Activated CD8-positive, alpha-beta T cell treated with anti-CD3 and anti-CD28 coated beads, Interleukin-2, amount 10 ng/mL, durations not matched to agents 7 days and 5 days (primary cell): Measurements from ENCODE around the gene PCNP. TPM values are rescaled to one million over a fixed set of nuclear protein-coding genes. Genes with fewer than 3 reads are reported as not detected.
"Not testable (repeated sequence)": the region's sequence is repeated elsewhere in the genome, so short reads cannot be mapped to it uniquely, and the experiment has no call there.

Experiments used
- ATAC-seq: fragments of 150-1000 bp; cut with Tn5 transposase; one replicate; pipeline ENCODE4 v1.10.0; 2021; ENCODE audit warnings: moderate library complexity
- CTCF ChIA-PET: fragments of 350-600 bp; sonication (Branson Sonifier 250); formaldehyde crosslinking; loops from one replicate; lab custom pipeline; 2021; ENCODE audit warnings: antibody characterized with exemption; lab: Charles Lee
- POLR2A ChIA-PET: fragments of 350-600 bp; sonication (Branson Sonifier 250); formaldehyde crosslinking; loops from one replicate; lab custom pipeline; 2021; ENCODE audit warnings: antibody characterized with exemption; lab: Charles Lee
- DNase-seq: peaks from one replicate; pipeline ENCODE4 v3.0.0-alpha.2; 2020
- H3K27ac Mint-ChIP-seq: one replicate; pipeline ENCODE4 v1.8.0; 2021; ENCODE audit warnings: mild to moderate bottlenecking, mixed read lengths
- H3K27me3 Mint-ChIP-seq: one replicate; pipeline ENCODE4 v1.8.0; 2021; ENCODE audit warnings: low read depth, mixed read lengths
- H3K36me3 Mint-ChIP-seq: one replicate; pipeline ENCODE4 v1.8.0; 2021; ENCODE audit warnings: low read depth, mixed read lengths
- H3K4me1 Mint-ChIP-seq: one replicate; pipeline ENCODE4 v1.8.0; 2021; ENCODE audit warnings: low read depth, mixed read lengths
- H3K4me3 Mint-ChIP-seq: one replicate; pipeline ENCODE4 v1.8.0; 2021; ENCODE audit warnings: mild to moderate bottlenecking, mixed read lengths
- H3K9me3 Mint-ChIP-seq: one replicate; pipeline ENCODE4 v1.8.0; 2022; ENCODE audit warnings: mixed read lengths; ENCODE audit not compliant: insufficient read depth
- total RNA-seq, 2 experiments: library from RNA; stranded (reverse); gene quantifications; one replicate each; pipeline ENCODE4 v1.2.3, GENCODE V29; 2021

PCNP gene
- total RNA-seq, 2 experiments from 2014 or later, result 180 to 181 TPM

DNA sequence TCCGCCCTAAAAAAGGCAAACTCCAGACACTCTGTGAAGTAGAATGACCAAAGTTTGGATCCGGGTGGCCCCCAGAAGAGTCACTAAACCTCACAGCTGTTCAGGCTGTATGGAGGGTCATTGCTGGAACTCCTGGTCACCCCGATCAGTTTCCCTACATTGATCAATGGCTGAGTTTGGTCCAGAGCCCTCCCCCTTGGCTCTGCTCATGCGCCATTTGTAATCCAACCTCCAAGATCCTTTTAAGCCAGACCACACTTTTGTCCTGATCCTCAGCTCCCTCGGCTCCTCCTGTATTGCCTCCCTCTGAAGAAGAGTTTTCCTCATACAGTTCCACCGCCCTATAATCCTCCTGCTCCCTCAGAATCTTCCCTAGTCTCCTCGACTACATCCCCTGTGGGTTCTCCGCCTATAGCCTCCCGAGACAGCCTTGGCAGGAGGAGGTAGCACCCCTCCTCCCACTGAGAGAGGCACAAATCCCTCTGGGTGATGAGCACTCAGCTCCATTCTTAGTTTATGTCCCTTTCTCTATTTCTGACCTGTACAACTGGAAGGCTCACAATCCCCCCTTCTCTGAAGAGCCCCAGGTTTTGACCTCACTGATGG is 60.7 kb downstream of the PCNP start:
- ATAC-seq (no peak), DNase-seq (no peak)
- H3K9me3 Mint-ChIP-seq, result no peaks in the 10 kb centered on the region
- CTCF ChIA-PET, result interaction anchor here (0.9 to 1.1 kb wide), 2 partner anchors 9 to 42 kb away, joined by 3 to 5 read pairs; no protein-coding TSS in a partner anchor
- no peaks in the 10 kb centered on the region for H3K36me3 Mint-ChIP-seq
- no peak overlapping the region for H3K27ac Mint-ChIP-seq
- POLR2A ChIA-PET, result interaction anchor here (1.5 kb wide), 1 partner anchor 61 kb away, joined by 4 read pairs; the partner anchor contains the start of gene PCNP
- H3K4me1 Mint-ChIP-seq, result peaks cover 5% of the 10 kb centered on the region
- H3K4me3 Mint-ChIP-seq, result no peak overlapping the region
- peaks cover 6% of the 10 kb centered on the region for H3K27me3 Mint-ChIP-seq

DNA sequence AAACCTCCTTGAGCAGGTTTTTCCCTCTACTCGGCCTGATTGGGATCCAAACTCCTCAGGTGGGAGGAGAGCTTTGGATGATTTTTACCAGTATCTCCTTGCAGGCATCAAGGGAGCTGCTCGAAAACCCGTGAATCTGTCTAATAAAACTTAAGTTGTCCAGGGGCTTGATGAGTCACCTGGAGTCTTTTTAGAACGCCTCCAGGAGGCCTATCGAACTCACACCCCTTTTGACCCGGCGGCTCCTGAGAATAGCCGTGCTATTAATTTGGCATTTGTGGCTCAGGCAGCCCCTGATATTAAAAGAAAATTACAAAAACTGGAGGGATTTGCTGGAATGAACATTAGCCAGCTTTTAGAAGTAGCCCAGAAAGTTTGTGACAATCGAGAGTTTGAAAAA is 61.4 kb downstream of the PCNP start:
- peaks cover 6% of the 10 kb centered on the region for H3K27me3 Mint-ChIP-seq
- H3K27ac Mint-ChIP-seq, result no peak overlapping the region
- ChIA-PET CTCF (interaction anchor here (0.9 to 1.1 kb wide), 2 partner anchors 8 to 41 kb away, joined by 3 to 5 read pairs; no protein-coding TSS in a partner anchor), POLR2A (interaction anchor here (1.5 kb wide), 1 partner anchor 61 kb away, joined by 4 read pairs; the partner anchor contains the start of gene PCNP)
- no peak for ATAC-seq
- H3K36me3 Mint-ChIP-seq, result no peaks in the 10 kb centered on the region
- peaks cover 5% of the 10 kb centered on the region for H3K4me1 Mint-ChIP-seq
- no peak for DNase-seq
- no peaks in the 10 kb centered on the region for H3K9me3 Mint-ChIP-seq
- no peak overlapping the region for H3K4me3 Mint-ChIP-seq

DNA sequence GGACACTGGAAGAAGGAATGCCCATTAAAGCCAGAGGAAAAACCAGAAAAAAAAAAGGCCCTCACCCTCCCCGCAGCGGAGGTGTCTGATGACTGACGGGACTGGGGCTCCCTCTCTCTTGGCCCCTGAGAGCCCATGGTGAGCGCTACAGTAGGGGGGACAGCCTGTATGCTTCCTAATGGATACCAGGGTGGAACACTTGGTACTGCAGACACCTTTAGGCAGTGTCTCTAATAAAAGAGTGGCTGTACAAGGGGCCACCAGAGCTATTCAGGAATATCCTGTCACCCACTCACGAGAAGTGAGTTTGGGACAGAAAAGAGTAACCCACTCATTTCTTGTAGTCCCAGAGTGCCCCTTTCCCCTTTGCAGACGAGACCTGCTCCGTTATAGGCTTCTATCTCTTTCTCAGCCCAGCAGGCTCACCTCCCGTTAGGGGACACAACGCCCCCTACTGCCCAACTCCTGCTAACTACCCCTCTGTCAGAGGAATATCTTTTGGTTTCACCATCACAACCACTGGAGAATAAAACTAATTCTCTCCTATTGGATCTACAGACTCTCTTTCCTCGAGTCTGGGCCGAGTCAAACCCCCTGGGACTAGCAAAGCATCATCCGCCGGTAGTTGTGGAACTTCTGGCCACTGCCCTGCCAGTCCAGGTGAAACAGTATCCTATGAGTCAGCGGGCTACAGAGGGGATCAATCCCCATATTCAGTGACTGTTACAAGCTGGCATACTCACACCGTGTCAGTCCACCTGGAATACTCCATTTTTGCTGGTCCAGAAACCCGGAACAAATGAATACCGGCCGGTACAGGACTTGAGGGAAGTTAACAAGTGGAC is 62.2 kb downstream of the PCNP start:
- Mint-ChIP-seq H3K36me3 (no peaks in the 10 kb centered on the region), H3K27ac (no peak overlapping the region), H3K27me3 (peaks cover 6% of the 10 kb centered on the region), H3K4me3 (no peak overlapping the region), H3K9me3 (no peaks in the 10 kb centered on the region), H3K4me1 (peaks cover 5% of the 10 kb centered on the region)
- ATAC-seq (peak; percentile 92), DNase-seq (peak; percentile 85)
- POLR2A ChIA-PET, result no interaction called here
- CTCF ChIA-PET, result no interaction called here

DNA sequence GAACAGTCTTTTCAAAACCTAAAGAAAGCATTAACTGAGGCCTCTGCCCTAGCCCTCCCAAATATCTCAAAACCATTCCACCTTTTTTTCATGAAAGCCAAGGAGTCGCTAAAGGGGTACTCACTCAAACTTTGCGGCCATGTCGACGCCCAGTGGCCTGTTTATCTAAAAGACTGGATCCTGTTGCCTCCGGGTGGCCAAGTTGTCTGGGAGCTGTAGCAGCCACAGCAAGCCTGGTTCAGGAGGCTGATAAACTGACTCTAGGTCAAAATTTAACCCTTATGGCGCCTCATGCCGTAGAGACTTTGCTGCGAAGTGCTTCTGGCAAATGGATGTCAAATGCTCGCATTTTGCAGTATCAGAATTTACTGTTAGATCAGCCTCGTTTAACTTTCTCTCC is 63.5 kb downstream of the PCNP start:
- CTCF ChIA-PET, result interaction anchor here (1.1 kb wide), 1 partner anchor 9 kb away, joined by 3 read pairs; no protein-coding TSS in a partner anchor
- POLR2A ChIA-PET, result no interaction called here
- peaks cover 6% of the 10 kb centered on the region for H3K27me3 Mint-ChIP-seq
- H3K4me1 Mint-ChIP-seq, result peaks cover 5% of the 10 kb centered on the region
- no peaks in the 10 kb centered on the region for H3K9me3 Mint-ChIP-seq
- H3K27ac Mint-ChIP-seq, result no peak overlapping the region
- H3K4me3 Mint-ChIP-seq, result no peak overlapping the region
- H3K36me3 Mint-ChIP-seq, result no peaks in the 10 kb centered on the region
- DNase-seq, result no peak
- ATAC-seq, result no peak

DNA sequence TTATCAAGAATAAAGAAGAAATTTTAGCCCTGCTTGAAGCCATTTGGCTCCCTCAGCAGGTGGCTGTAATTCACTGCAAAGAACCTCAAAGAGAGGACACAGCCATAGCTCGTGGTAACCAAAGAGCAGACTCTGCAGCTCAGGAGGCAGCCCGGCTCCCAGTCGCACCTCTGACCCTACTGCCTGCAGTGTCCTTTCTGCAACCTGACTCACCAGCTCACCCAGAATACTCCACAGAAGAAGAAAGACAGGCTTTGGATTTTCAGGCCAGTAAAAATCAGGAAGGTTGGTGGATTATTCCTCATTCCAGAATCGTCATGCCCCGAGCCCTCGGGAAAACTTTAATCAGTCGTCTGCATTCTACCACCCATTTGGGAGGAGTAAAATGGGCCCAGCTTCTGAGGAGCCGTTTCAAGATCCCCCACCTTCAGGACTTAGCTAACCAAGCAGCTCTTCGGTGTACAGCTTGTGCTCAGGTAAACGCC is 64.3 kb downstream of the PCNP start:
- ChIA-PET POLR2A (no interaction called here), CTCF (interaction anchor here (1.1 to 1.9 kb wide), 5 partner anchors 8 to 568 kb away, joined by 3 to 6 read pairs (median 3); no protein-coding TSS in a partner anchor)
- Mint-ChIP-seq H3K27me3 (peaks cover 6% of the 10 kb centered on the region), H3K36me3 (no peaks in the 10 kb centered on the region), H3K27ac (no peak overlapping the region), H3K9me3 (no peaks in the 10 kb centered on the region), H3K4me3 (no peak overlapping the region), H3K4me1 (peaks cover 10% of the 10 kb centered on the region)
- DNase-seq (no peak), ATAC-seq (no peak)

DNA sequence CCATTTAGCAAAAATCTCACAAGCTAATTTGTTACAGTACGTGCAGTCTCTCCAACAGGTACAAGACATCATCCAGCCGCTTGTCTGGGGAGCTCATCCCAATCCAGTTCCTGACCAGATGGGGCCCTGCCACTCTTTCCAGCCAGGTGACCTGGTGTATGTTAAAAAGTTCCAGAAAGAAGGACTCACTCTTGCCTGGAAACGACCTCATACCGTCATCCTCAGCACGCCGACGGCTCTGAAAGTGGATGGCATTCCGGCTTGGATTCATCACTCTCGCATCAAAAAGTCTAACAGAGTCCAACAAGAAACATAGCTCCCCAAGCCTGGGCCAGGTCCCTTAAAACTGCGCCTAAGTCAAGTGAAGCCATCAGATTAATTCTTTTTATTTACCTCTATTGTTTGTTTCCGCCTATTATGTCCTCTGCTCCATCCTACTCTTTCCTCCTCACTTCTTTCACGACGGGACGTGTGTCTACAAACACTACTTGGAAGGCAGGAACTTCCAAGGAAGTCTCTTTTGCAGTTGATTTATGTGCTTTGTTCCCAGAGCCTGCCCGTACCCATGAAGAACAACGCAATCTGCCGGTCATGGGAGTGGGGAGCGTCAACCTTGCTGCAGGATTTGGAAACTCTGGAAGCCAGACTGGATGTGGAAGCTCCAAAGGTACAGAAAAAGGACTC is 65.4 kb downstream of the PCNP start:
- peaks cover 6% of the 10 kb centered on the region for H3K27me3 Mint-ChIP-seq
- no peak overlapping the region for H3K27ac Mint-ChIP-seq
- H3K36me3 Mint-ChIP-seq, result peaks cover 3% of the 10 kb centered on the region
- DNase-seq (no peak), ATAC-seq (no peak)
- H3K4me3 Mint-ChIP-seq, result no peak overlapping the region
- H3K9me3 Mint-ChIP-seq, result no peaks in the 10 kb centered on the region
- ChIA-PET POLR2A (no interaction called here), CTCF (interaction anchor here (0.6 to 1.9 kb wide), 6 partner anchors 13 to 569 kb away, joined by 3 to 6 read pairs (median 3); no protein-coding TSS in a partner anchor)
- H3K4me1 Mint-ChIP-seq, result peaks cover 21% of the 10 kb centered on the region

DNA sequence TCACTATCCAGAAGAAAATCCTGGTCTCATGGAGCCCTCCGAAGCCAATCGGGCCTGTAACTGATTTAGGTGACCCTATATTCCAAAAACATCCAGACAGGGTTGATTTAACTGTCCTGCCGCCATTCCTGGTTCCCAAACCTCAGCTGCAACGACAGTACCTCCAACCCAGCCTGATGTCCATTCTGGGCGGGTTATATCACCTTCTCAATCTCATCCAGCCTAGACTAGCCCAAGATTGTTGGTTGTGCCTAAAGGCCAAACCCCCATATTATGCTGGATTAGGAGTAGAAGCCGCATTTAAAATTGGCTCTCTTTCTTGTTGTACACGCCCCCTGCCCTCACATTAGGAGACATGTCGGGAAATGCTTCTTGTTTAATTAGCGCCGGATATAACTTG is 66.3 kb downstream of the PCNP start:
- H3K36me3 Mint-ChIP-seq, result peaks cover 5% of the 10 kb centered on the region
- ChIA-PET CTCF (interaction anchor here (1.1 kb wide), 1 partner anchor 12 kb away, joined by 3 read pairs; no protein-coding TSS in a partner anchor), POLR2A (interaction anchor here (1.1 kb wide), 1 partner anchor 492 kb away, joined by 3 read pairs; no protein-coding TSS in a partner anchor)
- no peak overlapping the region for H3K27ac Mint-ChIP-seq
- no peaks in the 10 kb centered on the region for H3K9me3 Mint-ChIP-seq
- no peak overlapping the region for H3K4me3 Mint-ChIP-seq
- H3K27me3 Mint-ChIP-seq, result no peaks in the 10 kb centered on the region
- DNase-seq (no peak), ATAC-seq (no peak)
- peaks cover 29% of the 10 kb centered on the region for H3K4me1 Mint-ChIP-seq

DNA sequence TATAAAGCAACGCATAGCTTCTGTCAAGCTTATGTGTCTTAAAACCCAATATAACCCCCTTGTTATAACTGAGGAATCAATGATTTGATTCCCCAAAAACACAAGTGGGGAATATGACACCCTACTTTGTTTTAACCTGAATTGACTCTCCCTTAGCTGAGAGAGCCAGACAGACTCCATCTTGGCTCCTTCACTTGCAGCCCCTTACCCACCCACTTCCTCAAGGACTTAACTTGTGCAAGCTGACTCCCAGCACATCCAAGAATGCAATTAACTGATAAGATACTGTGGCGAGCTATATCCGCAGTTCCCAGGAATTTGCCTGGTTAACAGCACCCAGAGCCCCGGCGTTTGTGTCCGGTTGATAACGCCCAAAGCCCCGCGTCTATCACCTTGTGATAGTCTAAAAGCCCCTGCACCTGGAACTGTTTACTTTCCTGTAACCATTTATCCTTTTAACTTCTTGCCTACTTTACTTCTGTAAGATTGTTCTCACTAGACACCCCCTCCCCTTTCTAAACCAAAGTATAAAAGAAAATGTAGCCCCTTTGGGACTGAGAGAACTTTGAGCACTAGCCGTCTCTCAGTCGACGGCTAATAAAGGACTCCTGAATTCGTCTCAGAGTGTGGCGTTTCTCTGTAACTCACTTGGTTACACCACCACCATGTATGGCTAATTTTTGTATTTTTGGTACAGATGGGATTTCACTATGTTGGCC is 67.6 kb downstream of the PCNP start:
- H3K27me3 Mint-ChIP-seq, H3K27ac Mint-ChIP-seq, H3K4me3 Mint-ChIP-seq, DNase-seq, H3K9me3 Mint-ChIP-seq, ATAC-seq: not testable (repeated sequence)
- Mint-ChIP-seq H3K4me1 (peaks cover 37% of the 10 kb centered on the region), H3K36me3 (peaks cover 13% of the 10 kb centered on the region)
- ChIA-PET POLR2A (interaction anchor here (1.1 kb wide), 1 partner anchor 493 kb away, joined by 3 read pairs; no protein-coding TSS in a partner anchor), CTCF (interaction anchor here (1.2 kb wide), 1 partner anchor 67 kb away, joined by 5 read pairs; the partner anchor contains the start of gene PCNP)

DNA sequence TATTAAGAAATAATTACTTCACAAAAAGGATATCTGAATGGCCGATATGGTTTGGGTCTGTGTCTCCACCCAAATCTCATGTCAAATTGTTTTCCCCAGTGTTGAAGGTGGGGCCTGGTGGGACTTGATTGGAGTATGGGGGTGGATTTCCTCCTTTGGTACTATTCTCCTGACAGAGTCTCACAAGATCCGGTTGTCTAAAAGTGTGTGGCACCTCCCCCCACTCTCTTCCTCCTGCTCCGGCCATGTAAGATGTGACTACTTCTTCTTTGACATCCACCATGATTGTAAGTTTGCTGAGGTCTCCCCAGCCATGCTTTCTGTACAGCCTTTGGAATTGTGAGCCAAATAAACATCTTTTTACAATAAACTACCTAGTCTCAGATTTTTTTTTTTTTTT is 68.5 kb downstream of the PCNP start:
- ATAC-seq, result no peak

DNA sequence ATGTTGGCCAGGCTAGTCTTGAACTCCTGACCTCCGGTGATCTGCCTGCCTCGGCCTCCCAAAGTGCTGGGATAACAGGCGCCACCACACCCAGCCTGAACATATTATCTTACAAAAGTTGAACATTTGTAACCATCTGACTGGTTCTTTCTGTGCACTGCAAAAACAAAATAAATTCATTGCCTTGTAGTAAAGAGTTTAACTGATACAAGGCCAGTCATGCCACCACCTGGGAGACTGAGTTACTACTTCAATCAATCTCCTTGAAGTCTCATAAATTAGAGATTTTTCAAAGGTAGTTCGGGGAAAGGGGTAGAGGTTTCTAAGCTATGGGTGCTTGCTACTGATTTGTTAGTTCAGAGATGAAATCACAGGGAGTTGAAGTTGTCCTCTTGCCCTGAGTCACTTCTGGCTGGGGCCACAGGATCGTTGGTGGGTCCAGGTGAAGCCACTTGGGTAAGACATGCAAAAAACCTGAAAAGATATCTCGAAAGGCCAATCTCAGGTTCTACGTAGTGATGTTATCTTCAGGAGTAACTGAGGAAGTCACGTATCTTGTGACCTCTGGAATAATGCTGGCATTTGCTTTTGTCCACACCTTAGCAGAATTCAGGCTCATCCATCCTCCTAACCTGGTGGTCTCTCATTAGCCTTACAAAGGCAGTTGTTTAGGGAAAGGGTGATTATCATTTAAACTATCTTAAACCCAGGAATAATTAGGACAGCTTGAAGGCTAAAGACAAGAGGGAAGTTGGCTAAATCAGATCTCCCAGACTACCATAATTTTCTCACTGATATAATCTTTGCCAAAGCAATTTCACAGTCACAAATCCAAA is 69.2 kb downstream of the PCNP start:
- H3K27me3 Mint-ChIP-seq, result no peaks in the 10 kb centered on the region
- ChIA-PET CTCF (interaction anchor here (1.2 to 2.2 kb wide), 4 partner anchors 8 to 69 kb away, joined by 3 to 8 read pairs (median 5); partner anchors contain the start of gene PCNP), POLR2A (interaction anchor here (1.4 to 1.8 kb wide), 2 partner anchors 33 to 69 kb away, joined by 4 to 6 read pairs; partner anchors contain the start of gene PCNP)
- H3K4me3 Mint-ChIP-seq, result no peak overlapping the region
- peaks cover 37% of the 10 kb centered on the region for H3K4me1 Mint-ChIP-seq
- peak overlapping the region; percentile 82 for H3K27ac Mint-ChIP-seq
- peaks cover 24% of the 10 kb centered on the region for H3K36me3 Mint-ChIP-seq
- DNase-seq (no peak), ATAC-seq (no peak)
- peaks cover 3% of the 10 kb centered on the region for H3K9me3 Mint-ChIP-seq

More for the DNA sequence above, 68.5 kb downstream of the PCNP start:
- H3K27ac Mint-ChIP-seq, result peak overlapping the region; percentile 7
- H3K4me3 Mint-ChIP-seq, result no peak overlapping the region
- H3K4me1 Mint-ChIP-seq, result peaks cover 37% of the 10 kb centered on the region
- ChIA-PET CTCF (interaction anchor here (1.2 kb wide), 1 partner anchor 68 kb away, joined by 5 read pairs; the partner anchor contains the start of gene PCNP), POLR2A (interaction anchor here (1.8 kb wide), 1 partner anchor 68 kb away, joined by 6 read pairs; the partner anchor contains the start of gene PCNP)
- DNase-seq, result no peak
- peaks cover 3% of the 10 kb centered on the region for H3K9me3 Mint-ChIP-seq
- H3K27me3 Mint-ChIP-seq, result no peaks in the 10 kb centered on the region
- peaks cover 17% of the 10 kb centered on the region for H3K36me3 Mint-ChIP-seq
